GM12878 (cell line): Measurements from ENCODE around the gene PCDHGA4.

ENCODE experiments used
- CEBPB ChIP-seq, 2 experiments: fragments of 150-350 bp in 1 of 2; IDR thresholded peaks; 2 replicates each; pipeline ENCODE4 v1.6.1; 2012 to 2014; ENCODE audit warnings: low read depth in 2 of 2, low read length in 2 of 2, borderline replicate concordance in 1 of 2, inconsistent platforms in 1 of 2
- NFYB ChIP-seq: IDR thresholded peaks from 2 replicates; pipeline ENCODE4 v1.6.1; 2011; ENCODE audit warnings: low read depth, mild to moderate bottlenecking, low read length, improper control_type of control experiment, moderate library complexity; ENCODE audit not compliant: insufficient read depth
- POLR2A ChIP-seq: IDR thresholded peaks from 2 replicates; pipeline ENCODE4 v1.6.1; 2011; ENCODE audit warnings: low read depth, mild to moderate bottlenecking, low read length
- RBBP5 ChIP-seq: fragments of 200-600 bp; sonication (generic); conservative IDR thresholded peaks from 2 replicates; pipeline ENCODE4 v1.6.1; 2016
- TF ChIP-seq, protein P1 (sequence below), 3 experiments: IDR thresholded peaks in 2 of 3; conservative IDR thresholded peaks in 1 of 3; 2 replicates each; pipeline ENCODE4 v1.5.1; 2011; ENCODE audit warnings: low read depth in 3 of 3, low read length in 3 of 3, mild to moderate bottlenecking in 3 of 3, control low read depth in 2 of 3, moderate library complexity in 2 of 3, inconsistent platforms in 1 of 3, mixed read lengths in 1 of 3; ENCODE audit not compliant: control insufficient read depth in 2 of 3, insufficient read depth in 1 of 3; ENCODE audit errors: extremely low read depth in 1 of 3

DNA sequence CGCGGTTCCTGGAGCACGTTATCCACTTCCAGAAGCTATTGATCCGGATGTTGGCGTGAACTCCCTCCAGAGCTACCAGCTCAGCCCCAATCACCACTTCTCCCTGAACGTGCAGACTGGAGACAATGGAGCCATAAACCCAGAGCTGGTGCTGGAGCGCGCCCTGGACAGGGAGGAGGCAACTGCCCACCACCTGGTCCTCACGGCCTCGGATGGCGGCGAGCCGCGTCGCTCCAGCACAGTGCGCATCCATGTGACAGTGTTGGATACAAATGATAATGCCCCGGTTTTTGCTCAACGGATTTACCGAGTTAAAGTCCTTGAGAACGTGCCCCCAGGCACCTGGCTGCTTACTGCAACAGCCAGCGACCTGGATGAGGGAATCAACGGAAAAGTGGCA, 48.6 kb downstream of the PCDHGA4 start:
- TF ChIP-seq, protein P1, sequence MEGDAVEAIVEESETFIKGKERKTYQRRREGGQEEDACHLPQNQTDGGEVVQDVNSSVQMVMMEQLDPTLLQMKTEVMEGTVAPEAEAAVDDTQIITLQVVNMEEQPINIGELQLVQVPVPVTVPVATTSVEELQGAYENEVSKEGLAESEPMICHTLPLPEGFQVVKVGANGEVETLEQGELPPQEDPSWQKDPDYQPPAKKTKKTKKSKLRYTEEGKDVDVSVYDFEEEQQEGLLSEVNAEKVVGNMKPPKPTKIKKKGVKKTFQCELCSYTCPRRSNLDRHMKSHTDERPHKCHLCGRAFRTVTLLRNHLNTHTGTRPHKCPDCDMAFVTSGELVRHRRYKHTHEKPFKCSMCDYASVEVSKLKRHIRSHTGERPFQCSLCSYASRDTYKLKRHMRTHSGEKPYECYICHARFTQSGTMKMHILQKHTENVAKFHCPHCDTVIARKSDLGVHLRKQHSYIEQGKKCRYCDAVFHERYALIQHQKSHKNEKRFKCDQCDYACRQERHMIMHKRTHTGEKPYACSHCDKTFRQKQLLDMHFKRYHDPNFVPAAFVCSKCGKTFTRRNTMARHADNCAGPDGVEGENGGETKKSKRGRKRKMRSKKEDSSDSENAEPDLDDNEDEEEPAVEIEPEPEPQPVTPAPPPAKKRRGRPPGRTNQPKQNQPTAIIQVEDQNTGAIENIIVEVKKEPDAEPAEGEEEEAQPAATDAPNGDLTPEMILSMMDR (IDR thresholded peaks at IDR 0.05 in 2 of 3, conservative IDR thresholded peaks at IDR 0.05 in 1 of 3; ENCODE audit: control insufficient read depth in 2 of 3, extremely low read depth in 1 of 3, insufficient read depth in 1 of 3, low read depth in 3 of 3, low read length in 3 of 3), result no peak
- TF ChIP-seq NFYB, result no peak
- TF ChIP-seq RBBP5, result no peak
- no peak for TF ChIP-seq CEBPB (IDR thresholded peaks at IDR 0.05; ENCODE audit: borderline replicate concordance in 1 of 2, low read depth in 2 of 2, low read length in 2 of 2)
- TF ChIP-seq POLR2A, result no peak
